Mesendoderm (in vitro differentiated cells): Measurements from ENCODE around the gene TMEM151B.
A peak's percentile ranks its signal among the peaks of the same experiment; 100 is the strongest.

Experiments
- DNase-seq: peaks from one replicate; pipeline ENCODE4 v3.0.0; 2013
- H2AK5ac ChIP-seq: 2 replicates; pipeline ENCODE4 v1.6.1; 2013; ENCODE audit warnings: low read length, inconsistent platforms
- H2BK120ac ChIP-seq: 2 replicates; pipeline ENCODE4 v1.6.1; 2013; ENCODE audit warnings: low read depth, mild to moderate bottlenecking, low read length, moderate library complexity, mixed read lengths
- H2BK15ac ChIP-seq: replicated peaks from 2 replicates; pipeline ENCODE4 v1.6.1; 2013; ENCODE audit warnings: low read depth, mild to moderate bottlenecking, moderate library complexity
- H2BK5ac ChIP-seq: 2 replicates; pipeline ENCODE4 v1.6.1; 2013; ENCODE audit warnings: low read length, inconsistent platforms
- H3K18ac ChIP-seq: 2 replicates; pipeline ENCODE4 v1.6.1; 2013; ENCODE audit warnings: mild to moderate bottlenecking, low read length, mixed read lengths
- H3K23ac ChIP-seq: one replicate; pipeline ENCODE4 v1.6.1; 2013; ENCODE audit warnings: low read length
- H3K27ac ChIP-seq: 2 replicates; pipeline ENCODE4 v1.5.1; 2013; ENCODE audit warnings: low read depth, mild to moderate bottlenecking, inconsistent platforms, low read length, moderate library complexity
- H3K27me3 ChIP-seq: 2 replicates; pipeline ENCODE4 v1.6.1; 2013; ENCODE audit warnings: low read length, control low read depth, mild to moderate bottlenecking, inconsistent platforms; ENCODE audit not compliant: insufficient read depth, poor library complexity
- H3K36me3 ChIP-seq: 2 replicates; pipeline ENCODE4 v1.6.1; 2013; ENCODE audit warnings: low read length, inconsistent platforms; ENCODE audit not compliant: control insufficient read depth, insufficient read depth
- H3K4ac ChIP-seq: one replicate; pipeline ENCODE4 v1.6.1; 2013; ENCODE audit warnings: low read depth, mild to moderate bottlenecking, low read length, moderate library complexity
- H3K4me1 ChIP-seq: 2 replicates; pipeline ENCODE4 v1.6.1; 2013; ENCODE audit warnings: low read depth, low read length, inconsistent platforms; ENCODE audit not compliant: control insufficient read depth
- H3K4me2 ChIP-seq: 2 replicates; pipeline ENCODE4 v1.6.1; 2013; ENCODE audit warnings: low read length
- H3K4me3 ChIP-seq: 2 replicates; pipeline ENCODE4 v1.5.1; 2013; ENCODE audit warnings: mild to moderate bottlenecking, low read length
- H3K56ac ChIP-seq: one replicate; pipeline ENCODE4 v1.6.1; 2013; ENCODE audit warnings: low read length
- H3K79me1 ChIP-seq: 2 replicates; pipeline ENCODE4 v1.6.1; 2013; ENCODE audit warnings: low read length, inconsistent platforms
- H3K79me2 ChIP-seq: 2 replicates; pipeline ENCODE4 v1.6.1; 2013; ENCODE audit warnings: mild to moderate bottlenecking, low read length; ENCODE audit not compliant: control insufficient read depth, insufficient read depth
- H3K9ac ChIP-seq: 2 replicates; pipeline ENCODE4 v1.6.1; 2013; ENCODE audit warnings: low read length, inconsistent platforms
- H4K5ac ChIP-seq: one replicate; pipeline ENCODE4 v1.6.1; 2013; ENCODE audit warnings: low read length
- H4K8ac ChIP-seq: one replicate; pipeline ENCODE4 v1.6.1; 2013; ENCODE audit warnings: low read depth, mild to moderate bottlenecking, control low read depth, low read length, moderate library complexity
- WGBS: extraction: QIAGEN DNeasy Blood & Tissue Kit; methylation state at CpG from one replicate; pipeline ENCODE4 v1.1.7; 2013; ENCODE audit warnings: low lambda C conversion rate, missing lambda C conversion rate; ENCODE audit not compliant: insufficient coverage; ENCODE audit errors: extremely low coverage; 5-methylcytosine and 5-hydroxymethylcytosine counted together

Gene TMEM151B

DNA sequence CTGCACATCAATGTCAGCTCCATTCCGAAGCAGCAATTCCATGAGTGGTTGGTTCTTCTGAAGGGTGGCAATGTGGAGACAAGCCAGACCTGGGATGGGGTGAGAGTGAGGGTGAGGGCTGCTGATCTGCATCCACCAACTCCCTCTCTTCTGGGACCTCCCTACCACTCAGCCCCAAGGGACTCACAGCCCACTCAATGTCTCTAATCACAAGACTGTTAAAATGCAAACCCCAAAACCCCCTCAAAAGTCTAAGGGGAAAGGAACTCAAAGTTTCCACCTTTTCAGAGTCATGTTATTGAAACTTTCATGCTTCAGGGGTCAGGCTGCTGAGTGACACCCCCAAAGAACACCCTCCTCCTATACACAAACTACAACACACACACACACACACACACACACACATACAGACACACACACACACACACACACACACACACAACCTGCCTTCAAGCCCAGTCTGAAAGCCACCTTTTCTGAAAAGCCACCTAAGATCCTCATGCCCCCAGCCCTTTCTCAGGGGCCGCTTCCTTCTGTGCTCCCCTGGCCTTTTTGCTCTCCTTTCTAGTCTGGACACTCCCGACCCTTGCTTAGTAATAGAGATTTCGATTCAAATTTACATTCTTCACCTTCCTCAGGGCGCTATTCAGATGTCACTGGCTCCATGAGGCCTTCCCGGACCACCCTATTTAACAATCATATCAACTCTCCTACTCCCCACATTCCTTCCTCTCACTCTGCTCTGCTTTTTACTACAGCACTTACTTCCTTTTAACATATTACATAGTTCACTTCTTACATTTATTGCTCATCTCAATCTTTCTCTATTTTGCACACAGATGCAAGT is 9.6 kb upstream of the TMEM151B start:
- Histone ChIP-seq H3K4me1 (peaks cover 11% of the 10 kb centered on the region), H3K79me1 (peaks cover 2% of the 10 kb centered on the region), H2BK5ac (no peak overlapping the region), H3K36me3 (no peaks in the 10 kb centered on the region), H4K8ac (no peak overlapping the region), H3K27ac (no peak overlapping the region), H3K4me2 (no peak overlapping the region), H2BK15ac (no peak overlapping the region), H3K4me3 (no peak overlapping the region), H4K5ac (no peak overlapping the region), H3K79me2 (peaks cover 2% of the 10 kb centered on the region), H3K23ac (no peak overlapping the region), H3K27me3 (no peaks in the 10 kb centered on the region), H3K18ac (no peak overlapping the region), H3K9ac (no peak overlapping the region), H2BK120ac (no peak overlapping the region), H3K4ac (no peak overlapping the region), H3K56ac (no peak overlapping the region), H2AK5ac (no peak overlapping the region)
- no CpG with 5 or more reads among the region's 6 CpGs for WGBS
- DNase-seq, result no peak

GRCh38 chr6:44261581-44261980 is 8.7 kb upstream of the TMEM151B start:
- Histone ChIP-seq H3K79me1 (peaks cover 2% of the 10 kb centered on the region), H3K27me3 (no peaks in the 10 kb centered on the region), H3K23ac (no peak overlapping the region), H3K79me2 (no peaks in the 10 kb centered on the region), H3K4me2 (no peak overlapping the region), H3K4ac (no peak overlapping the region), H2BK15ac (no peak overlapping the region), H2AK5ac (no peak overlapping the region), H4K8ac (no peak overlapping the region), H3K36me3 (no peaks in the 10 kb centered on the region), H2BK5ac (no peak overlapping the region), H3K4me1 (peaks cover 11% of the 10 kb centered on the region), H2BK120ac (no peak overlapping the region), H4K5ac (no peak overlapping the region), H3K27ac (no peak overlapping the region), H3K9ac (no peak overlapping the region), H3K4me3 (no peak overlapping the region), H3K56ac (no peak overlapping the region), H3K18ac (no peak overlapping the region)
- WGBS, result no CpG with 5 or more reads among the region's 8 CpGs
- DNase-seq, result no peak

DNA sequence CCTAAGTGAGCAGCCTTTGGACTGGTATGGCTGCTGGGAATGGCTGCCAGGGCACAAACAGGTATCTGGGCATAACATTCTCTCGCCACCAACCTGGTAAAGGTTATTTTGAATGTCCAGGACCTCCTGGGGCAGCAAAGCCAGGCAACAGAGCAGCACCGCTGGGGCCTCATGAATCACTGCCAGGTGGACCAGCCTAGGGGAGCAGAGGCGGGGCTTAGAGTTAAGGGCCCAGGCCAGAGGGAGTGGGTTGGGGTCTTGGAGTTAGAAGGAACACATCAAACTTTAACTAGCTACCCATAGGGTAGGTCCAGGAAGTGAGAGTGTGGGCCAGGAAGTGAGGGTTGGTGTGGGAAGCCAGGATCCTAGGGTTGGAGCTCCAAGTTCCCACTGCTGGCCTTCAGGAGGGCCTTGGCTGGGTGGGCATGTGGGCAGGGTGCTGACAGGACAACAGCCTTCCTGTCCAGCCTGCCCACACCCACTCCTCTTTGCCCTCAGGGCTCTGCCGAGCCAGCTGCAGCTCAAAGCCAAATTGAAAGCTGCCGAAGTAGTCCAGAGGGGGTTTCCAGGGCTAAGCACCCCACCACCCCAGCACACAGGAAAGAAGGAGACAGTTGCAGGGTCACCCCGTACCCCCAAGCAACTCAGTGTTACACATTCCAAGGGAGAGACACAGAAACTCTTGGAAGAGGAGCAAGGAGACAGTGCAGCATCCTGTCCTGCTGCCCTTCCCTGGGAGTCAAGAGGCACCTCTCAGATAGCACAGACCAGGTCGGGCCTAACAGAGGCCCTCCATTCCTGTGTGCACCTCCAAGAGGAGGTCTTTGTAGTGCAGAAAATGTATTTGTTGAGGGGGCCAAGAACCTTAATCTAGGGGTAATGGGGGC is 7.5 kb upstream of the TMEM151B start:
- no peaks in the 10 kb centered on the region for H3K79me2 ChIP-seq
- no peak overlapping the region for H2BK5ac ChIP-seq
- no peak overlapping the region for H3K4me3 ChIP-seq
- no peak overlapping the region for H3K27ac ChIP-seq
- no peak overlapping the region for H4K8ac ChIP-seq
- H3K23ac ChIP-seq, result no peak overlapping the region
- no peaks in the 10 kb centered on the region for H3K36me3 ChIP-seq
- H3K9ac ChIP-seq, result peak overlapping the region; percentile 35
- WGBS, result no CpG with 5 or more reads among the region's 7 CpGs
- peaks cover 11% of the 10 kb centered on the region for H3K4me1 ChIP-seq
- H3K79me1 ChIP-seq, result peaks cover 2% of the 10 kb centered on the region
- H3K27me3 ChIP-seq, result no peaks in the 10 kb centered on the region
- H2BK15ac ChIP-seq, result no peak overlapping the region
- no peak overlapping the region for H2BK120ac ChIP-seq
- no peak overlapping the region for H2AK5ac ChIP-seq
- no peak overlapping the region for H3K4me2 ChIP-seq
- no peak overlapping the region for H4K5ac ChIP-seq
- no peak for DNase-seq
- H3K18ac ChIP-seq, result no peak overlapping the region
- peak overlapping the region; percentile 72 for H3K56ac ChIP-seq
- no peak overlapping the region for H3K4ac ChIP-seq

DNA sequence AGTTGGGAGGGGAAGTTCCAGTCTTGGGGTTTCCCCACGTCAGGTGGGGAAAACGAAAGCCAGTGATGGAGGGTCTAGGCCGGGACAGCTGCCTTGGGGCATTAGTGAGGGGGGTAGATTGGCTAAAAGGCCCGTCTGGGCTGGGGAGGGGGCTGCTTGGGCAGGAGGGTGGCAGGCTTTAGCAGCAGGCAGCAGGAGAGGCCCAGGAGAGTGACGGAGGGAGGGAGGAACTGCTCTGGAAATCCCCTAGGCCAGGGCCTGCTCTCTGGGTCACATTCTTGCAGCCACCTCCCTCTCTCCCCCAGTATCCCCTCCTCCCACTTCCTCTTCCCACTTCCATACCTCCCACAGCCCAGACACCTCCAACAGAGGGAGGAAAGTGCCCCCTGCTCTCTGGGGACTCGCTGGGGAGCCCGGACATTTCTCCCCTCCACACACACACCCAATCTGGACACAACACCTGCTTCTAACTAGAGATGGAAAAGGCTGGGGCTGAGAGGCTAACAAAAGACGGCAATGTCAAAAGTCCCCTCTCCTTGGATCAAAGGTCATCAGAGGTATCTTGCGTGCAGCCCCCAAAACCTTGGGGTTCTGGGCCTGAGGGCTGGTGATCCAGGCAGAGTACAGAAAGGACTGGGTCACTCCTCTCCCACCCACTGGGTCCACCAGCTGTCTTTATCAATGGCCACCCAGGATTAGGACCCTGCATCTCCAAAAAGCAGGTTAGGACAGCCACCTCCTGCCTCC is 6.7 kb upstream of the TMEM151B start:
- peak overlapping the region; percentile 72 for H3K56ac ChIP-seq
- peak overlapping the region; percentile 85 for H3K9ac ChIP-seq
- no peak overlapping the region for H4K5ac ChIP-seq
- no peak overlapping the region for H3K23ac ChIP-seq
- H3K27ac ChIP-seq, result no peak overlapping the region
- no peak overlapping the region for H3K18ac ChIP-seq
- no peak overlapping the region for H3K4ac ChIP-seq
- peaks cover 2% of the 10 kb centered on the region for H3K79me1 ChIP-seq
- WGBS, result no CpG with 5 or more reads among the region's 9 CpGs
- no peak for DNase-seq
- no peak overlapping the region for H2BK5ac ChIP-seq
- peak overlapping the region; percentile 13 for H3K4me2 ChIP-seq
- H4K8ac ChIP-seq, result no peak overlapping the region
- H3K79me2 ChIP-seq, result no peaks in the 10 kb centered on the region
- H2BK120ac ChIP-seq, result no peak overlapping the region
- no peaks in the 10 kb centered on the region for H3K27me3 ChIP-seq
- no peak overlapping the region for H2AK5ac ChIP-seq
- no peaks in the 10 kb centered on the region for H3K36me3 ChIP-seq
- H3K4me3 ChIP-seq, result no peak overlapping the region
- H3K4me1 ChIP-seq, result peaks cover 11% of the 10 kb centered on the region
- no peak overlapping the region for H2BK15ac ChIP-seq

DNA sequence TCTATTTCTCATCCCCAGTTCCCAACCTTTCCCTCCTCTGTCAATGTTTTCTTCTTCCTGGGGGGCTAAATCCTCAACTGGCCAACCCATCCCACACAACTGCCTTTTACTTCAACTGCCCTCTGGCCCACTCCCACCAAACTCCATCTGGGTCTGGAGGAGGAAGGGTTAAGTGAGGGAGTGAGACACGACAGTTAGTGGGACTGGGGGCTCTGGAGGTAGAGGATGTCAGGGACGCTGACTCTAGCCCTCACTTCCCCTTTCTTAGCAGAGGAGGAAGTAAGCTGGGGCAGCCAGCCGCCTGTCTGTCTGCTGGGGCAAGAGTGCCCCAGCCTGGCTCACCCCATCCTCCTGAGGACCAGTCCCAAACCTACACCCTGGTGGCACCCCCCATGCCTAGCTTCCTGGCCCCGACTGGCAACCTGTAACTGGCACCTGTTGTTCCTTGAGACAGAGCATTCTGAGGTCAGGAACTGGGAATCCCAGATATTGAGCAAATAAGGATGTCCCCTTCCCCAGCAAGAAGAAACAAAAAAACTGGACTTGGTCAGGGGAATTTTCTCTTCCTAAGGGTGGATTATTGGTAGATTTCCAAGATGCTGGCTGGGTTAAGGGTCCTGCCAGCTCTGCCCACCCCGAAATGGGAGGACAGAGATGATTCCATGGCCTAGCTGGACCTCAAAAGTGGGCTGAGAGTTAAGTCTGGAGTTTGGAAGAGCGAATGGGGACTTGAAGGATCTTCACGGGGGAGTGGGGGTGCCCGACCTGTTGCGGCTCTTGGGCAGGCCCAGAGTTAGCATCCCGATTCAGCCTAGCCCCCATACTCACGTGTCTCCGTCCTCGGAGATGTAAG is 5.9 kb upstream of the TMEM151B start:
- peak overlapping the region; percentile 85 for H3K56ac ChIP-seq
- no peak overlapping the region for H2AK5ac ChIP-seq
- no peak for DNase-seq
- no peaks in the 10 kb centered on the region for H3K79me2 ChIP-seq
- H3K9ac ChIP-seq, result peak overlapping the region; percentile 85
- H3K4me3 ChIP-seq, result peak overlapping the region; percentile 67
- H2BK5ac ChIP-seq, result no peak overlapping the region
- H3K79me1 ChIP-seq, result peaks cover 2% of the 10 kb centered on the region
- no peak overlapping the region for H3K18ac ChIP-seq
- H3K4ac ChIP-seq, result no peak overlapping the region
- H4K5ac ChIP-seq, result no peak overlapping the region
- peaks cover 11% of the 10 kb centered on the region for H3K4me1 ChIP-seq
- H3K4me2 ChIP-seq, result peak overlapping the region; percentile 92
- no peak overlapping the region for H3K23ac ChIP-seq
- WGBS, result no CpG with 5 or more reads among the region's 13 CpGs
- H4K8ac ChIP-seq, result no peak overlapping the region
- H3K27ac ChIP-seq, result no peak overlapping the region
- H2BK15ac ChIP-seq, result no peak overlapping the region
- no peaks in the 10 kb centered on the region for H3K27me3 ChIP-seq
- no peak overlapping the region for H2BK120ac ChIP-seq
- no peaks in the 10 kb centered on the region for H3K36me3 ChIP-seq
